ENCODE results near the gene CHPF2.

CHPF2 gene

GRCh38 chr7:151189038-151189437 is 43.2 kb upstream of the CHPF2 start:
- no peak for TF ChIP-seq CTCF (IDR thresholded peaks at IDR 0.05; ENCODE audit: extremely low read depth, missing control alignments)
- DNase-seq (ENCODE audit: low spot score) = no peak

DNA sequence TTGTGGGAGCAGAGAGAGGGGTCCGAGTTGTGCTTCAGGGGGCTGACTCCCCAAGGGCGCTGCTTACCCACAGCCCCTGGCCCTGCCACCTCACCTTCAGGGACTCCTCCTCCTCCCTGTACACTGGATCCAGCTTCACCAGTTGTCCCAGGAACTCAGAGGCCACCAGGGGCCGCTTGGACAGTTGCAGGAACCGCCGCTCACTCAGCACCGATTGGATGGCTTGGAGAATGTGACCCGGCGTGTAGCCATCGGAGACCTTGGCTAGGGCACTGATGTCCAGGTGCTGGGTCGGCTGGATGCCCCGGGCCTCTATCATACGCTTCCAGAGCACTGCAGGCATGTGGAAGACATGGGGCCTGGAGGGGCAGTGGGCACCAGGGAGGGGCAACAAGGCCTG is 40.7 kb upstream of the CHPF2 start:
- DNase-seq (ENCODE audit: low spot score) = no peak
- TF ChIP-seq CTCF (IDR thresholded peaks at IDR 0.05; ENCODE audit: extremely low read depth, missing control alignments) = no peak

GRCh38 chr7:151192002-151192539 is 40.2 kb upstream of the CHPF2 start:
- TF ChIP-seq CTCF (IDR thresholded peaks at IDR 0.05; ENCODE audit: extremely low read depth, missing control alignments) = no peak
- no peak for DNase-seq (ENCODE audit: low spot score)

DNA sequence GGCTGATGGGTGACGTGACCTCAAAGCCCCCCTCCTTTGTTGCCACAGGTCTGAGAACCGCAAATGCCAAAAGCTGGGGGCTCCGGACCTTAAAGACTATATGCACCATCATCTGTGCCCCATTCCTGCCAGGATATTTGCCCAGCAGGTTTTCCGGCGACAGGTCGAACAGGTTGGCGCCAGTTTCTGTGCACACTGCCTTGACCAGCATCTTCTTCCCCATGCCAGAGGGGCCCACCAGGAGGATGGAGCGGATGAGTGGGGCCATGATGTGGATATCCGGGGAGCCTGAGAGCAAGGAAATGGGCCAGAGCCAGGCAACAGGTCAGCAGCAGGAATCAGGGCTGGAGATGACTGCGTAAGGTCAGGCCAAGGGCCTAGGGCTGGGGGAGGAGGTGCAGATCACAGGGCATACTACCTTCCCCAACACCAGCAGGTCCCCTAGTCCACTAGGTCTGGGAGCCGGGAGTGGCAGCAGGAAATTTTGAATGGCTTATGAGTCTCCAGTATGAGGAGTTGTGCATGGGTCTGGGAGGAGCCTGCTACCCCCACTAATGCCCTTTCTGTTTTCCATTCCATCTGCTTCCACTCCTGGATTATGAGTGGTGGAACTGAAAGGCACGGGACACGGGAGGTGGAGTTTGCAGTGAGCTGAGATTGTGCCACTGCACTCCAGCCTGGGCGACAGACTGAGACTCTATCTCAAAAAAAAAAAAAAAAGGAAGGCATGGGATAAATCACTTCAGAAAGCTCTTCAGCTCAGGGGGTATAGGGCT is 38.9 kb upstream of the CHPF2 start:
- no peak for DNase-seq (ENCODE audit: low spot score)

GRCh38 chr7:151194188-151194587 is 38.1 kb upstream of the CHPF2 start:
- no peak for TF ChIP-seq CTCF (IDR thresholded peaks at IDR 0.05; ENCODE audit: extremely low read depth, missing control alignments)
- no peak for DNase-seq (ENCODE audit: low spot score)

More for the DNA sequence above, 38.9 kb upstream of the CHPF2 start:
- no peak for TF ChIP-seq CTCF (IDR thresholded peaks at IDR 0.05; ENCODE audit: extremely low read depth, missing control alignments)

DNA sequence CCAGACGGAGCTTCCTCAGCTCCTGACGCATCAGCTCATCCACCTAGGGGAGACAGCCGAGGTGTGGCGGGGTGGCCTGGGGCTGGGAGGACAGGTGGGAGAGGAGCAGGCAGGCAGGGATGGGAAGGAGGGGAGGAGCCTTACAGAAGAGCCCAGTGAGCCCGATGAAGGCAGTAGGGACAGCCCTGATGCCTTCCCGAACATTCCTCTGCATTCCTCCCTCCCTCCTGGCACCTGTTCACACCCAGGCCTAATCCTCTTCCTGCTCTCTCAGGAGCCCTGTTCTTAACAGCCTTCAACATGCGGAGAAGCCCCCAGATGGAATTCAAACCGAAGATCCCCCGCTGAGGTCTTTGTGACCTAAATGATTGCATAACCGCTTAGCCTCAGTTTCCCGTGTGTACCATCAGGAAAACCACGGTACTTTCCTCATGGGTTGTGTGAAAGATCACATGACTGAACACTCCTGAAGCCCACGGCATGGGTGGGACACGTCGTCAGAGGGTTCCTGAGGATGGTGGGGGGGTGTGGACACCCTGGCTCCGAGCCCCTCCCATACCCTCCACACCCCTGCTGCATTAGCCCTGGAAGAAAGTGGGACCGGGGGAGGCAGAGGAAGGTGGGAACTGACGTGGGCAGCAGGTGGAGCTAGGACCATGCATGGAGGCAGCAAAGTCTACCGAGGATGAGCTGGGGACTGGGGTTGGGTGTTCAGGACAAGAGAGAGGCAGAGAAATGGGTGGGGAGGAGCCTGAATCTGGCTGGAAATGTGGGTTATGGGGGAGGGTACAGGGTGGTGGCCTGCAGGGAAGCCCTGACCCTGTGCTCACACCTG is 36.5 kb upstream of the CHPF2 start:
- TF ChIP-seq CTCF (IDR thresholded peaks at IDR 0.05; ENCODE audit: extremely low read depth, missing control alignments) = no peak
- no peak for DNase-seq (ENCODE audit: low spot score)

GRCh38 chr7:151197932-151198331 is 34.4 kb upstream of the CHPF2 start:
- no peak for TF ChIP-seq CTCF (IDR thresholded peaks at IDR 0.05; ENCODE audit: extremely low read depth, missing control alignments)
- DNase-seq (ENCODE audit: low spot score) = no peak

All from GM20000 (cell line).